GM20431 (cell line): ENCODE results near the gene SPAG16.
"Not testable (repeated sequence)": the region's sequence is repeated elsewhere in the genome, so short reads cannot be mapped to it uniquely, and the experiment has no call there.

Experiments
- in situ Hi-C: fragments of 300-500 bp; cut with MseI, MboI; formaldehyde crosslinking; loops from one replicate; pipeline ENCODE4 v1.15.0; 2020; ENCODE audit warnings: low sequenced_read_pairs; ENCODE audit not compliant: unreplicated experiment

The SPAG16 gene

GRCh38 chr2:213265679-213266078, 18.6 kb upstream of the SPAG16 start:
- in situ Hi-C loops: loop anchor here (25.0 kb wide), 1 partner anchor 672 kb away; no protein-coding TSS in a partner anchor

GRCh38 chr2:213266421-213266820, 17.8 kb upstream of the SPAG16 start:
- in situ Hi-C loops: loop anchor here (25.0 kb wide), 1 partner anchor 671 kb away; no protein-coding TSS in a partner anchor

- in situ Hi-C loops: loop anchor here (25.0 kb wide), 1 partner anchor 665 kb away; no protein-coding TSS in a partner anchor
Measured at GRCh38 chr2:213271947-213272346, 12.3 kb upstream of the SPAG16 start.

GRCh38 chr2:213274143-213274542, 10.1 kb upstream of the SPAG16 start:
- in situ Hi-C loops: loop anchor here (25.0 kb wide), 1 partner anchor 663 kb away; no protein-coding TSS in a partner anchor

- in situ Hi-C loops: no loop called here
Measured at GRCh38 chr2:213275265-213275664, 9.0 kb upstream of the SPAG16 start.

GRCh38 chr2:213277134-213277533, 7.1 kb upstream of the SPAG16 start:
- in situ Hi-C loops: not testable (repeated sequence)

- in situ Hi-C loops: no loop called here
Measured at GRCh38 chr2:213279116-213279620, 5.1 kb upstream of the SPAG16 start.

- in situ Hi-C loops: no loop called here
Measured at GRCh38 chr2:213279971-213280370, 4.3 kb upstream of the SPAG16 start.

GRCh38 chr2:213281156-213281555, 3.1 kb upstream of the SPAG16 start:
- in situ Hi-C loops: no loop called here

- in situ Hi-C loops: no loop called here
Measured at GRCh38 chr2:213285404-213285803, 1.1 kb downstream of the SPAG16 start.

- in situ Hi-C loops: no loop called here
Measured at GRCh38 chr2:213286161-213286560, 1.9 kb downstream of the SPAG16 start.

- in situ Hi-C loops: no loop called here
Measured at GRCh38 chr2:213288913-213289700, 4.8 kb downstream of the SPAG16 start.

GRCh38 chr2:213290501-213290900, 6.2 kb downstream of the SPAG16 start:
- in situ Hi-C loops: no loop called here

GRCh38 chr2:213296270-213296669, 12.0 kb downstream of the SPAG16 start:
- in situ Hi-C loops: no loop called here

GRCh38 chr2:213306316-213306942, 22.2 kb downstream of the SPAG16 start:
- in situ Hi-C loops: no loop called here

- in situ Hi-C loops: no loop called here
Measured at GRCh38 chr2:213315168-213315876, 31.1 kb downstream of the SPAG16 start.

GRCh38 chr2:213316001-213316735, 31.9 kb downstream of the SPAG16 start:
- in situ Hi-C loops: no loop called here

- in situ Hi-C loops: no loop called here
Measured at GRCh38 chr2:213317929-213318328, 33.7 kb downstream of the SPAG16 start.

- in situ Hi-C loops: no loop called here
Measured at GRCh38 chr2:213320604-213321003, 36.3 kb downstream of the SPAG16 start.

- in situ Hi-C loops: no loop called here
Measured at GRCh38 chr2:213336253-213336770, 52.0 kb downstream of the SPAG16 start.
